Heart right ventricle (tissue), 16 donors: ENCODE data around the gene MYCBP2. TPM values are rescaled to one million over a fixed set of nuclear protein-coding genes. Genes with fewer than 3 reads are reported as not detected.

Experiments
- ATAC-seq, 8 donors: fragments of 200-7000 bp; cut with Tn5 transposase; one replicate each; pipeline ENCODE4 v1.9.1; 2020; ENCODE audit warnings: mild to moderate bottlenecking in 8 of 8, moderate library complexity in 8 of 8, moderate number of reproducible peaks in 1 of 8
- DNase-seq, 2 donors: peaks; one replicate each; pipeline ENCODE4 v3.0.0-alpha.2; 2020
- H3K27ac ChIP-seq, 10 donors: fragments of 200-600 bp; sonication (generic) in 2 of 10; one replicate each; pipeline versions ENCODE4 v1.5.0 to v1.8.0; 2020 to 2022; ENCODE audit warnings: mild to moderate bottlenecking in 3 of 10
- H3K27me3 ChIP-seq, 7 donors: fragments of 200-600 bp; one replicate each; pipeline ENCODE4 v1.8.0; 2021 to 2022; ENCODE audit warnings: mild to moderate bottlenecking in 2 of 7
- H3K36me3 ChIP-seq, 9 donors: fragments of 200-600 bp; sonication (generic) in 1 of 9; one replicate each; pipeline versions ENCODE4 v1.5.0 to v1.8.0; 2020 to 2022; ENCODE audit warnings: mild to moderate bottlenecking in 2 of 9
- H3K4me1 ChIP-seq, 9 donors: fragments of 200-600 bp; sonication (generic) in 1 of 9; one replicate each; pipeline versions ENCODE4 v1.5.0 to v1.8.0; 2020 to 2022; ENCODE audit warnings: mild to moderate bottlenecking in 4 of 9
- H3K4me3 ChIP-seq, 10 donors: fragments of 200-600 bp; sonication (generic) in 2 of 10; one replicate each; pipeline versions ENCODE4 v1.5.0 to v1.8.0; 2020 to 2022; ENCODE audit warnings: mild to moderate bottlenecking in 7 of 10, moderate library complexity in 2 of 10
- H3K9me3 ChIP-seq, 11 donors: fragments of 200-600 bp in 10 of 11; sonication (generic) in 2 of 11; one replicate each; pipeline versions ENCODE4 v1.5.0 to v1.8.0; 2013 to 2022; ENCODE audit warnings: mild to moderate bottlenecking in 2 of 11, control low read depth in 1 of 11, moderate library complexity in 1 of 11
- WGBS, 2 donors: extraction: QIAGEN DNeasy Blood & Tissue Kit; methylation state at CpG; one replicate each; pipeline ENCODE4 v1.1.7; 2013; ENCODE audit warnings: inconsistent platforms in 1 of 2; 5-methylcytosine and 5-hydroxymethylcytosine counted together
- intact Hi-C, 10 donors: fragments of 100-400 bp; cut with DNase I; formaldehyde crosslinking; loops; one replicate each; pipeline versions ENCODE4 v1.11.1 to v1.14.2; 2022
- polyA plus RNA-seq, 2 donors: library from polyadenylated mRNA; stranded (reverse); fragments of 200-250 nt; gene quantifications; one replicate each; pipeline ENCODE4 v1.2.3, GENCODE V29; 2013
- total RNA-seq, 10 donors: library from RNA; stranded (reverse); fragmentation: NEBNext Ultra II Directional in 3 of 10; extraction: Animal tissue kit (Norgen Biotek cat#: 25700) in 3 of 10; gene quantifications; one replicate each; pipeline versions ENCODE4 v1.2.1 to v1.2.4, GENCODE V29; 2021 to 2023
- TF ChIP-seq, protein P1 (sequence below), 9 donors: fragments of 200-600 bp; sonication (generic) in 2 of 9; IDR thresholded peaks; one replicate each; pipeline versions ENCODE4 v1.5.0 to v1.8.0; 2021 to 2022; ENCODE audit warnings: antibody characterized with exemption in 9 of 9, mild to moderate bottlenecking in 5 of 9, moderate library complexity in 1 of 9
- donor health status: Arrhythmogenic right ventricular cardiomyopathy.
- donor health status: ischemic (EF 13 %, LVEDD 7.1; RV severe dilation, severe dysfunction).
- donor health status: healthy with polysubstance abuse.
- donor health status: DM: no; HTN: yes; CAD: no.
- donor health status: DM: no; HTN: no; CAD: no.
- donor health status: ischemic (EF 25% LVEDD 6.9; RV normal size, moderate dysfunction).
- donor health status: ischemic (EF 25% LVEDD 5.7; RV mildly dilated, moderate dysfunction).
- donor health status: healthy.
- donor health status: DM: yes; HTN: yes; CAD: no.
- donor health status: Ischemic cardiomyopathy.
- donor health status: ischemic (EF 35%, LVEDD 5.7; RV mildly dilated, moderate dysfunction).
- donor health status: nonischemic (EF 11% LVEDD 7.7; RV severe dilation, severe dysfunction).
- donor health status: DM: yes; HTN: yes; CAD: no.
- donor health status: PGD.
- donor health status: ischemic (EF 29% LVEDD 5.4; RV normal size, mild dysfunction).
- donor health status: nonischemic (EF 23%, LVEDD 6.1; RV moderate dilation, normal function).

The MYCBP2 gene
- total and polyA plus RNA-seq, 12 donors: 18.6 to 70.7 (median 52.4) TPM

DNA sequence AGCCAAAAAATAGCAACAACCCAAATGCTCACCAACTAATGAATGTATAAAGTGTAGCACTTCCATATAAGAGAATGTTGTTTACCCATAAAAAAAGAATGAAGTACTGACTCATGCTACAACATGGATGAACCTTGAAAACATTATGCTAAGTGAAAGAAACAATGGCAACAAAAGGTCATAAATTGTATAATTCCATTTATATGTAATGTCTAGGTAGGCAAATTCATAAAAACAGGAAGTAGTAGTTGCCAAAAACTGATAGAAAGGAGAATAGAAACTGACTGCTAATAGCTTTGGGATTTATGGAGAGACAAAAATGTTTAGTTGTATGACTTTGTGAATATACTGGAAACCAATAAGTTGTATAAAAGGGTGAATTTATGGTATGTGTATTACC, 21.6 kb downstream of the MYCBP2 start:
- Histone ChIP-seq H3K27me3 (no peaks in the 10 kb centered on the region), H3K36me3 (no peaks in the 10 kb centered on the region), H3K9me3 (peaks cover 0 to 9% (median 0%) of the 10 kb centered on the region in 11 donors), H3K4me3 (no peak overlapping the region), H3K27ac (peak overlapping the region in 3 of 10 donors; percentile 9 to 48 (median 35)), H3K4me1 (peaks cover 0 to 82% (median 47%) of the 10 kb centered on the region in 9 donors)
- TF ChIP-seq, protein P1, sequence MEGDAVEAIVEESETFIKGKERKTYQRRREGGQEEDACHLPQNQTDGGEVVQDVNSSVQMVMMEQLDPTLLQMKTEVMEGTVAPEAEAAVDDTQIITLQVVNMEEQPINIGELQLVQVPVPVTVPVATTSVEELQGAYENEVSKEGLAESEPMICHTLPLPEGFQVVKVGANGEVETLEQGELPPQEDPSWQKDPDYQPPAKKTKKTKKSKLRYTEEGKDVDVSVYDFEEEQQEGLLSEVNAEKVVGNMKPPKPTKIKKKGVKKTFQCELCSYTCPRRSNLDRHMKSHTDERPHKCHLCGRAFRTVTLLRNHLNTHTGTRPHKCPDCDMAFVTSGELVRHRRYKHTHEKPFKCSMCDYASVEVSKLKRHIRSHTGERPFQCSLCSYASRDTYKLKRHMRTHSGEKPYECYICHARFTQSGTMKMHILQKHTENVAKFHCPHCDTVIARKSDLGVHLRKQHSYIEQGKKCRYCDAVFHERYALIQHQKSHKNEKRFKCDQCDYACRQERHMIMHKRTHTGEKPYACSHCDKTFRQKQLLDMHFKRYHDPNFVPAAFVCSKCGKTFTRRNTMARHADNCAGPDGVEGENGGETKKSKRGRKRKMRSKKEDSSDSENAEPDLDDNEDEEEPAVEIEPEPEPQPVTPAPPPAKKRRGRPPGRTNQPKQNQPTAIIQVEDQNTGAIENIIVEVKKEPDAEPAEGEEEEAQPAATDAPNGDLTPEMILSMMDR (IDR thresholded peaks at IDR 0.05): no peak
- DNase-seq: no peak
- ATAC-seq: peak in 1 of 8 donors; percentile 25
- intact Hi-C loops: no loop called here

DNA sequence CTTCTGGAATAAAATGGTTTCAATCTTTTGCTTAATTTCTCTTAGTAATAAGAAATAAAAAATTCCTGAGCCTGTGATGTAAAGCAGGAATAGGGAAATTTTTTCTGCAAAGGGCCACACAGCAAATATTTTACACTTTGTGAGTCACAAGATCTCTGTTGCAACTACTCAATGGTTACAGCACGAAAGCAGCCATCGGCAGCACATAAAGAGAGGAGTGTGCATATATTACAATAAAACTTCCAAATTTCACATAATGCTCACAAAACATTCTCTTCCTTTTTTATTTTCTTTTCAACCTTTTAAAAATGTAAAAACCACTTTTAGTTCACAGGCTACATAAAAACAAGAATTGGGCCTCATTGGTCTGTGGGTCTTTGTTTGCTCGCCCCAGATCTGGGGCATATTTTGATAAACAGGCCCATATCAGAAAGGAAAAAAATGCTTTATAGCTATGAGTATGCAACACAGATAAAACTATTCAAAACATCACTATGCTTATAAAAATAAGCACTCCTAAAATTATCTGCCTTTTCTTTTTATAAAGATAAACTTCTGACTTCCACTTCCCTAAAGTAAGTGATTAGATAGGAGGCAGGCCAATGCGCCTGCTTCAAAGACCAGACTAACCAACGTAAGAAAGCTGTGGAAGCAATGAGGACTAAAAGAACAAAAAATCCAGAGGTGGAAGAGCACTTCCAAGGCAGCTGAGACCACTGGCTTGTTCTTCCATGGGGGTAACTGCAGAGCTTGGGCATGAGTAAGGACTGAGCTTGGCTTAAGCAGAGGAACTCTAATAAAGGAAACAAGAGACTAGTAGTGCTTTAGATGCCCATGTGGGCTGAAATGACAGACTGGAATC, 26.5 kb downstream of the MYCBP2 start:
- no peaks in the 10 kb centered on the region for H3K27me3 ChIP-seq
- H3K27ac ChIP-seq: peak overlapping the region in 2 of 10 donors; percentile 7 to 59
- ATAC-seq (peak in 3 of 8 donors; percentile 26 to 52 (median 42)), DNase-seq (no peak)
- 51 to 57% methylated on average over 5 of the region's 5 CpGs for WGBS, 2 donors
- TF ChIP-seq, protein P1 (IDR thresholded peaks at IDR 0.05): no peak
- H3K36me3 ChIP-seq: peaks cover 0 to 11% (median 0%) of the 10 kb centered on the region in 9 donors
- intact Hi-C loops: no loop called here
- peaks cover 0 to 9% (median 0%) of the 10 kb centered on the region in 11 donors for H3K9me3 ChIP-seq
- no peak overlapping the region for H3K4me3 ChIP-seq
- peaks cover 0 to 68% (median 43%) of the 10 kb centered on the region in 9 donors for H3K4me1 ChIP-seq

DNA sequence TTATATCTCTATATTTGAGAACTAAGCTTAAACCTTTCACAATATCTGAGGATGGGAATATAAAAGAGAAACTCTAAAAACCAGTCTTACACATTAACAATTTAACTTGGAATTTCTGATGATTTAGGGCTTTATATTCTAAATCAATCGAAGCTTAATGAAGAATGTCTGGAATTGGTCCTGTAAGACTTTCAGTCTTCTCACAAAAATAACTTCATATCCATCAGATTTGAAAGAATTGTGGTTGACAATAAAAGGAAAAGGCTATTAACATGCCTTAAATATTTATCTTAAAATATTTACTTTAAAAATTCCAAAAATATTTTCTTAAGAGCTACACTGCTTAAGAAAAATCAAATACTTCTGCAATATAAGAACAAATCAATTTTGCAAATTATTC, 27.3 kb downstream of the MYCBP2 start:
- H3K9me3 ChIP-seq: peaks cover 0 to 6% (median 0%) of the 10 kb centered on the region in 11 donors
- TF ChIP-seq, protein P1 (IDR thresholded peaks at IDR 0.05): no peak
- no peak for ATAC-seq
- intact Hi-C loops: no loop called here
- H3K27me3 ChIP-seq: no peaks in the 10 kb centered on the region
- 81 to 91% methylated on average over 1 of the region's 1 CpG for WGBS, 2 donors
- peaks cover 0 to 19% (median 3%) of the 10 kb centered on the region in 9 donors for H3K36me3 ChIP-seq
- H3K4me3 ChIP-seq: no peak overlapping the region
- DNase-seq: no peak
- peak overlapping the region in 1 of 10 donors; percentile 59 for H3K27ac ChIP-seq
- H3K4me1 ChIP-seq: peaks cover 0 to 60% (median 39%) of the 10 kb centered on the region in 9 donors

DNA sequence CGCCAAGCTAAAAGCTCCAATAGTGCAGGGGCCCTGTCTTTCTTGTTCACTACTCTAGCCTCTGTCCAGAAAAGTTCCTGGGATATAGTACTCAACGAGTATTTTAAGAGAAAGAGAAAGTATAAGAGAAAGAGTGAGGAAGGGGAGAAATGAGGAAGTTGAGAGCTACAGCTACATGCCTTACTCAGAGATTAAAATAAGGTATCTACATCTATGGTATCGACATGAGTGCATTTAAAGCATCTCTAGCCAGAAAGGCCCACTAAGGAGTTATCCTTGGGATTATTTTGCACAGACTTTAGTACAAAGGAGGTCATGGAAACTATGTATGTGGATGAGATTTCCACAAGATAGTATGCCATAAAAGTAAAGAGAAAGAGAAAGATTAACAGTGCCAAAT, 28.5 kb downstream of the MYCBP2 start:
- peak overlapping the region in 1 of 10 donors; percentile 9 for H3K27ac ChIP-seq
- H3K9me3 ChIP-seq: no peaks in the 10 kb centered on the region
- DNase-seq (no peak), ATAC-seq (no peak)
- TF ChIP-seq, protein P1 (IDR thresholded peaks at IDR 0.05): no peak
- 88 to 91% methylated on average over 3 of the region's 3 CpGs for WGBS, 2 donors
- no peaks in the 10 kb centered on the region for H3K27me3 ChIP-seq
- peaks cover 0 to 30% (median 3%) of the 10 kb centered on the region in 9 donors for H3K36me3 ChIP-seq
- peaks cover 0 to 53% (median 39%) of the 10 kb centered on the region in 9 donors for H3K4me1 ChIP-seq
- intact Hi-C loops: no loop called here
- peak overlapping the region in 1 of 10 donors; percentile 9 for H3K4me3 ChIP-seq
